ENCODE data around the gene RAB8B. TPM values are rescaled to one million over a fixed set of nuclear protein-coding genes. Genes with fewer than 3 reads are reported as not detected.
A peak's percentile ranks its signal among the peaks of the same experiment; 100 is the strongest.

Gene RAB8B
- total and polyA plus RNA-seq, 5 donors from 2014 or later, result 67.4 to 114 (median 77.7) TPM

DNA sequence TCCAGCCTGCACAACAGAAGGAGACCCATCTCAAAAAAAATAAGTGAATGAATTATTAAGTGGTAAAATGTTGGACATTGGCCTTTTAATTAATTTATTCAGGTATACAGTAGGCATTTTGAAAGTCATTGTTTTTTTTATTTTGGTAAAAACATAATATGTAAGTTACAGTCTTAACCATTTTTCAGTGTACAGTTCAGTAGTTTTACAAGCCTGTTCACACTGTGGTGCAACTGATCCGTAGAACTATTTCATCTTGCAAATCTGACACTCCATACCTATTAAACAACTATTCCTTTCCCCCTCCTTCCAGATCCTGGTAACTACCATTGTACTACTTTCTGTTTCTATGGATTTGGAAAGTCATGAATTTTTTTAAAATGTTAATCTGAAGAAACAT, 51.9 kb downstream of the RAB8B start:
- DNase-seq, result no peak
- Mint-ChIP-seq H3K4me1 (peaks cover 51 to 84% (median 72%) of the 10 kb centered on the region in 4 donors), H3K4me3 (no peak overlapping the region), H3K36me3 (peaks cover 36% of the 10 kb centered on the region), H3K27me3 (no peaks in the 10 kb centered on the region), H3K27ac (no peak overlapping the region), H3K9me3 (peaks cover 0 to 2% (median 0%) of the 10 kb centered on the region in 7 donors)
- Histone ChIP-seq H3K36me3 (ENCODE audit: control insufficient read depth, insufficient read depth, low read length) (peaks cover 24% of the 10 kb centered on the region), H3K27ac (ENCODE audit: insufficient read depth, low read length, poor library complexity, severe bottlenecking) (no peak overlapping the region), H3K27me3 (ENCODE audit: control insufficient read depth, insufficient read depth, low read length) (no peaks in the 10 kb centered on the region), H3K4me3 (ENCODE audit: low read depth, low read length) (no peak overlapping the region), H3K9me3 (ENCODE audit: control insufficient read depth in 2 of 2, low read length in 2 of 2) (no peaks in the 10 kb centered on the region), H3K4me1 (ENCODE audit: control insufficient read depth, insufficient read depth, low read length, poor library complexity, severe bottlenecking) (peaks cover 29% of the 10 kb centered on the region)
- no peak for ATAC-seq (ENCODE audit: low read depth in 2 of 2)

DNA sequence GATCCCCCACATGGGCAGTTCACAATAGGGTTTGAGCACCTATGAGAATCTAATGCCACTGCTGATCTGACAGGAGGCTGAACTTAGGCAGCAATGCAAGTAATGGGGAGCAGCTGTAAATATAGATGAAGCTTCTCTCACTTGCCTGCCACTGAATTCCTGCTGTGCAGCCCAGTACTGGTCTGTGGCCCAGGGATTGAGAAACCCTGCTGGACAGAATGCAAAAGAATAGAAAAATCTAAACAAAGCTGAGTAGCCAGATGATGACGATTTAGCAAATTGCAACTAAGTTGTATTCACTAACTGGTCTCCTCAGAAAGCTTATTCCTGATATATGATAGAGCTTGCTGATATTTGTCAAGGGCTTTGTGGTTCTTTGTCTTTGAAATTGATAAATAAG, 53.7 kb downstream of the RAB8B start:
- no peak overlapping the region for H3K4me3 ChIP-seq (ENCODE audit: low read depth, low read length)
- H3K36me3 Mint-ChIP-seq, result peaks cover 43% of the 10 kb centered on the region
- H3K36me3 ChIP-seq (ENCODE audit: control insufficient read depth, insufficient read depth, low read length), result peaks cover 41% of the 10 kb centered on the region
- H3K27ac ChIP-seq (ENCODE audit: insufficient read depth, low read length, poor library complexity, severe bottlenecking), result no peak overlapping the region
- no peaks in the 10 kb centered on the region for H3K9me3 ChIP-seq (ENCODE audit: control insufficient read depth in 2 of 2, low read length in 2 of 2)
- DNase-seq (no peak), ATAC-seq (ENCODE audit: low read depth in 2 of 2) (no peak)
- H3K4me1 ChIP-seq (ENCODE audit: control insufficient read depth, insufficient read depth, low read length, poor library complexity, severe bottlenecking), result peaks cover 23% of the 10 kb centered on the region
- H3K27ac Mint-ChIP-seq, result peak overlapping the region in 2 of 3 donors; percentile 68 to 88
- H3K4me1 Mint-ChIP-seq, result peaks cover 49 to 85% (median 71%) of the 10 kb centered on the region in 4 donors
- H3K4me3 Mint-ChIP-seq, result no peak overlapping the region
- H3K27me3 Mint-ChIP-seq, result no peaks in the 10 kb centered on the region
- no peaks in the 10 kb centered on the region for H3K9me3 Mint-ChIP-seq
- no peaks in the 10 kb centered on the region for H3K27me3 ChIP-seq (ENCODE audit: control insufficient read depth, insufficient read depth, low read length)

DNA sequence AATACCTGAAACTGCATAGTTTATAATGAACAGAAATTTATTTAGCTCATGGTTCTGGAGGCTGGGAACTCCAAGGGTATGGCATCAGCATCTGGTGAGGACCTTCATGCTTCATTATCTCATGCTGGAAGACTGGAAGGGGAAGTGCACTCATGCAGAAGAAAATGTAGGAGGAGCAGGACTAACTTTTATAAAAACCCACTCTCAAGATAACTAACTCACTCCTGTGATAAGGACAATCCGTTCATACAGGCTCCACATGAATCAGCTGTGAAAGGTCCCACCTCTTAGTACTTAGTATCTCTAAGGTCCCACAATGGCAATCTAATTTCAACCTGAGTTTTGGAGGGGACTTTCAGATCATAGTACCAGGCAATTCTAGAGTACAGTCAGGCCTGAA, 54.4 kb downstream of the RAB8B start:
- H3K9me3 Mint-ChIP-seq, result no peaks in the 10 kb centered on the region
- Histone ChIP-seq H3K27me3 (ENCODE audit: control insufficient read depth, insufficient read depth, low read length) (no peaks in the 10 kb centered on the region), H3K4me3 (ENCODE audit: low read depth, low read length) (no peak overlapping the region), H3K27ac (ENCODE audit: insufficient read depth, low read length, poor library complexity, severe bottlenecking) (peak overlapping the region; percentile 67), H3K4me1 (ENCODE audit: control insufficient read depth, insufficient read depth, low read length, poor library complexity, severe bottlenecking) (peaks cover 17% of the 10 kb centered on the region), H3K36me3 (ENCODE audit: control insufficient read depth, insufficient read depth, low read length) (peaks cover 41% of the 10 kb centered on the region), H3K9me3 (ENCODE audit: control insufficient read depth in 2 of 2, low read length in 2 of 2) (no peaks in the 10 kb centered on the region)
- DNase-seq (no peak), ATAC-seq (ENCODE audit: low read depth in 2 of 2) (no peak)
- peak overlapping the region in 1 of 4 donors; percentile 4 for H3K4me3 Mint-ChIP-seq
- H3K27ac Mint-ChIP-seq, result peak overlapping the region; percentile 59 to 90 (median 87)
- peaks cover 48 to 83% (median 69%) of the 10 kb centered on the region in 4 donors for H3K4me1 Mint-ChIP-seq
- no peaks in the 10 kb centered on the region for H3K27me3 Mint-ChIP-seq
- H3K36me3 Mint-ChIP-seq, result peaks cover 47% of the 10 kb centered on the region

DNA sequence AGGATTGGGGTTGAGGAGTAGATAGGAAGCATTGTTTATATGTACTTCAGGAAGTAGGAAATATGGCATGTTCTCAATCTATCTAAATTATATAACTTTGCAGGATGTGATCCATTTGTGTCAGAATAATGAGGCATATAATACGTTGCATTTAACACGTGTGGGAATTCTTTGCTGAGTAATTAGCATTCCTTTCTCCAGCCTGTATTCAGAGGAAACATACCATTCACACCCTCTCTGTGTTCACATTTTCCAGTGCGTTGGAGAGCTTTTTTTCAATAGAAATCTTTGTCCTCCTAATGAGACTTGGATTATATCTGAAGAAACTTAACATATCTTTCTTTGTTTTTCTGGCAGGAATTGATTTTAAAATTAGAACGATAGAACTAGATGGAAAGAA, 55.0 kb downstream of the RAB8B start:
- H3K27me3 ChIP-seq (ENCODE audit: control insufficient read depth, insufficient read depth, low read length), result no peaks in the 10 kb centered on the region
- H3K9me3 ChIP-seq (ENCODE audit: control insufficient read depth in 2 of 2, low read length in 2 of 2), result no peaks in the 10 kb centered on the region
- peaks cover 45% of the 10 kb centered on the region for H3K36me3 ChIP-seq (ENCODE audit: control insufficient read depth, insufficient read depth, low read length)
- H3K27ac ChIP-seq (ENCODE audit: insufficient read depth, low read length, poor library complexity, severe bottlenecking), result peak overlapping the region; percentile 67
- H3K27me3 Mint-ChIP-seq, result no peaks in the 10 kb centered on the region
- H3K36me3 Mint-ChIP-seq, result peaks cover 50% of the 10 kb centered on the region
- peaks cover 14% of the 10 kb centered on the region for H3K4me1 ChIP-seq (ENCODE audit: control insufficient read depth, insufficient read depth, low read length, poor library complexity, severe bottlenecking)
- H3K9me3 Mint-ChIP-seq, result no peaks in the 10 kb centered on the region
- no peak for ATAC-seq (ENCODE audit: low read depth in 2 of 2)
- H3K4me3 ChIP-seq (ENCODE audit: low read depth, low read length), result no peak overlapping the region
- H3K4me3 Mint-ChIP-seq, result peak overlapping the region in 1 of 4 donors; percentile 2
- H3K27ac Mint-ChIP-seq, result peak overlapping the region; percentile 59 to 90 (median 87)
- H3K4me1 Mint-ChIP-seq, result peaks cover 50 to 79% (median 70%) of the 10 kb centered on the region in 4 donors
- DNase-seq, result no peak

DNA sequence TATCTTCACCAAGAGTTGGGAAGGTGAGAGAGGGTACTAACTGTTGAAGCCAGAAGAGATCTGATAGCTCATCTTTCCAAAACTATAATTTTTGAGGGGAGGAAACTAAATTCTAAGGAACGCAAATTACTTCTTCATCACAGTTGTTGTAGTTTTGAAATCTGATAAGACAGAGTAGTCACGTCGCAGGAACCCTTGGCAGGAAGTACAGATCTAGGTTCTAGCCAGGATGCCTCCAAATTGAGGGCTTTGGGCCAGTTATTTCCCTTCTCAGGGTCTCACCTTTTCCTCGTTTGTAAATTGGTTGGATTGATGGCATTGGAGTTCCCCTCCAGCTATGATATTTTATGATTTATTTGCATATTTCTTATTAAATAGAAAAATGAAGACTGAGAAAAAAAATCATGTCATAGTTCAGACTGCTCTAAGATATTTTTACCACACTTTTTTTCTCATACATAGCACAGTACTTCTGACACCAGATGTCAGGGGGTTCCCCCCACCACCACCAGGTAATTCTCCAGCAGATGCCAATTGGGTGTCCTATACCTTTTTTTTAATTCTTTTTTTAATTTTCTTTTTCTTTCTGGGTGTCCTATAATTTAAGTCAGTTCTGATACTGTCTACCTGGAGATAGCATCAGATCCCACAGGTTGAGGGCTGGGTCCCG, 55.7 kb downstream of the RAB8B start:
- H3K27me3 Mint-ChIP-seq, result no peaks in the 10 kb centered on the region
- H3K27ac Mint-ChIP-seq, result peak overlapping the region; percentile 59 to 92 (median 81)
- peaks cover 49% of the 10 kb centered on the region for H3K36me3 Mint-ChIP-seq
- Histone ChIP-seq H3K27ac (ENCODE audit: insufficient read depth, low read length, poor library complexity, severe bottlenecking) (peak overlapping the region; percentile 67), H3K27me3 (ENCODE audit: control insufficient read depth, insufficient read depth, low read length) (no peaks in the 10 kb centered on the region), H3K4me3 (ENCODE audit: low read depth, low read length) (no peak overlapping the region), H3K4me1 (ENCODE audit: control insufficient read depth, insufficient read depth, low read length, poor library complexity, severe bottlenecking) (peaks cover 14% of the 10 kb centered on the region), H3K36me3 (ENCODE audit: control insufficient read depth, insufficient read depth, low read length) (peaks cover 42% of the 10 kb centered on the region), H3K9me3 (ENCODE audit: control insufficient read depth in 2 of 2, low read length in 2 of 2) (no peaks in the 10 kb centered on the region)
- peak in 2 of 3 donors; percentile 18 to 40 for DNase-seq
- H3K4me1 Mint-ChIP-seq, result peaks cover 45 to 76% (median 65%) of the 10 kb centered on the region in 4 donors
- no peaks in the 10 kb centered on the region for H3K9me3 Mint-ChIP-seq
- ATAC-seq (ENCODE audit: low read depth in 2 of 2), result peak; percentile 53 to 56
- H3K4me3 Mint-ChIP-seq, result peak overlapping the region in 2 of 4 donors; percentile 2 to 6

DNA sequence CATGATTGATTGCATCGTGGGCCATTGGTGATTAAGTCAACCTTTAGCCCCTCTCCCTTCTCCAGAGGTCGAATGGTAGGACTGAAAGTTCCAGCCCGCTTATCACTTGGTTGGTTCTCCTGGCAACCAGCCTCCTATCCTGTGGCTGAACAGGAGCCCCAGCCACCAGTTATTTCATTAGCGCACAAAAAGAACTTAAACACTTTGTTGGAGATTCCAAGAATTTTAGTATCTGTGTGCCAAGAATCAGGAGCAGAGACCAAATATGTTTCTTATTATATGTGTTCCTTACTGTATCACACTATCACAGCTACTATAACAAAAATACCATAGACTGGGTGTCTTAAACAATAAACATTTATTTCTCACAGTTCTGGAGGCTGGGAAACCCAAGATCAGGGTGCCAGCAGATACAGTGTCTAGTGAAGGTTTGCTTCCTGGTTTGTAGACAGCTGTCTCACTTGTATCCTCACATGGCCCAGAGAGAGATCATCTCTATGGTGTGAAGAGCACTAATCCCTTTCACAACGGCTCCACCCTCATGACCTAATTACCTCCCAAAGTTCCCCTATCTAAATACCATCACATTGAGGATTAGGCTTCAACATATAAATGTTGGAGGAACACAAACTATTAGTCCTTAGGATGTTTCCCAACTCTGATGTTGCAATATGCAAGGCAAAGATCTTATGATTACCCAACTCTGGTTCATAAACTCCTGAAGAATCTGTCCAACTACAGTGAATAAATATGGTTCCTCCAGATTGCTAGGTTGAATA, 57.5 kb downstream of the RAB8B start:
- Histone ChIP-seq H3K9me3 (ENCODE audit: control insufficient read depth in 2 of 2, low read length in 2 of 2) (no peaks in the 10 kb centered on the region), H3K4me1 (ENCODE audit: control insufficient read depth, insufficient read depth, low read length, poor library complexity, severe bottlenecking) (peaks cover 14% of the 10 kb centered on the region), H3K4me3 (ENCODE audit: low read depth, low read length) (no peak overlapping the region), H3K36me3 (ENCODE audit: control insufficient read depth, insufficient read depth, low read length) (peaks cover 58% of the 10 kb centered on the region), H3K27ac (ENCODE audit: insufficient read depth, low read length, poor library complexity, severe bottlenecking) (no peak overlapping the region), H3K27me3 (ENCODE audit: control insufficient read depth, insufficient read depth, low read length) (no peaks in the 10 kb centered on the region)
- peak overlapping the region; percentile 17 to 38 (median 31) for H3K27ac Mint-ChIP-seq
- no peak for ATAC-seq (ENCODE audit: low read depth in 2 of 2)
- H3K27me3 Mint-ChIP-seq, result no peaks in the 10 kb centered on the region
- DNase-seq, result no peak
- no peaks in the 10 kb centered on the region for H3K9me3 Mint-ChIP-seq
- peaks cover 47 to 68% (median 61%) of the 10 kb centered on the region in 4 donors for H3K4me1 Mint-ChIP-seq
- H3K4me3 Mint-ChIP-seq, result peak overlapping the region in 1 of 4 donors; percentile 19
- H3K36me3 Mint-ChIP-seq, result peaks cover 59% of the 10 kb centered on the region

DNA sequence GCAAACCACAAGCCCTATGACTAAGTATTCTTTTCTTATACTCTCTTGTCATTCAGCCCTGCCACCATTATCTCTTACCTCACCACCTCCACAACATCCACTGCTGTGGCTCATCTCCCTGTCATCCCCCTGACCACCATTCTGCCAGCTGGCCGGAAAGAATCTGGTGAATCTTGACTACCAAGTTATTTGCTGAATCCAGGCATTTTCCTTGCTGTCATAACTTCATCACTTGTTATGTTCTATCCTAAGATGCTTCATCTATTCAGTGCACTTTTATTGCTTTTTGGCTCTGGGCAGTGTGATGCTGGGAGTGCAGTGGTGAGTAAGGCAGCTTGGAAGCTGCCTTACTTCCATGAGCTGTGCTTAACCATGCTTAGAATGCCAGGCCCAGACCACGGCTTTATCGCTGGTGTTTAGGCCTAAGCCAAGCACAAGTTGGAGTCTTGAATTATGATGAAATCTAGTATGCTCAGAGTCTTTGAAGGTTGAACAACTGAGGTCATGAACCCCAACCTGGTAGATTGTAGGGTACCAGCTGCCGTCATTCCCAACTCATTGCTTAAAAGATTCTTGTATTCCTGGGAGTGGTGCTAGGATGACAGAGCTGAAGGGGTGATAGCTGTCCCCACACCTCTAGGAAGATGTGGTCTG, 61.0 kb downstream of the RAB8B start:
- Mint-ChIP-seq H3K4me3 (no peak overlapping the region), H3K36me3 (peaks cover 56% of the 10 kb centered on the region), H3K27ac (peak overlapping the region in 2 of 3 donors; percentile 5 to 82), H3K9me3 (no peaks in the 10 kb centered on the region), H3K27me3 (no peaks in the 10 kb centered on the region), H3K4me1 (peaks cover 35 to 53% (median 47%) of the 10 kb centered on the region in 4 donors)
- DNase-seq, result no peak
- peaks cover 12% of the 10 kb centered on the region for H3K4me1 ChIP-seq (ENCODE audit: control insufficient read depth, insufficient read depth, low read length, poor library complexity, severe bottlenecking)
- no peaks in the 10 kb centered on the region for H3K27me3 ChIP-seq (ENCODE audit: control insufficient read depth, insufficient read depth, low read length)
- H3K4me3 ChIP-seq (ENCODE audit: low read depth, low read length), result no peak overlapping the region
- no peaks in the 10 kb centered on the region for H3K9me3 ChIP-seq (ENCODE audit: control insufficient read depth in 2 of 2, low read length in 2 of 2)
- peaks cover 62% of the 10 kb centered on the region for H3K36me3 ChIP-seq (ENCODE audit: control insufficient read depth, insufficient read depth, low read length)
- no peak overlapping the region for H3K27ac ChIP-seq (ENCODE audit: insufficient read depth, low read length, poor library complexity, severe bottlenecking)
- no peak for ATAC-seq (ENCODE audit: low read depth in 2 of 2)
